Measurements from ENCODE around the gene KIZ.

KIZ gene, protein sequence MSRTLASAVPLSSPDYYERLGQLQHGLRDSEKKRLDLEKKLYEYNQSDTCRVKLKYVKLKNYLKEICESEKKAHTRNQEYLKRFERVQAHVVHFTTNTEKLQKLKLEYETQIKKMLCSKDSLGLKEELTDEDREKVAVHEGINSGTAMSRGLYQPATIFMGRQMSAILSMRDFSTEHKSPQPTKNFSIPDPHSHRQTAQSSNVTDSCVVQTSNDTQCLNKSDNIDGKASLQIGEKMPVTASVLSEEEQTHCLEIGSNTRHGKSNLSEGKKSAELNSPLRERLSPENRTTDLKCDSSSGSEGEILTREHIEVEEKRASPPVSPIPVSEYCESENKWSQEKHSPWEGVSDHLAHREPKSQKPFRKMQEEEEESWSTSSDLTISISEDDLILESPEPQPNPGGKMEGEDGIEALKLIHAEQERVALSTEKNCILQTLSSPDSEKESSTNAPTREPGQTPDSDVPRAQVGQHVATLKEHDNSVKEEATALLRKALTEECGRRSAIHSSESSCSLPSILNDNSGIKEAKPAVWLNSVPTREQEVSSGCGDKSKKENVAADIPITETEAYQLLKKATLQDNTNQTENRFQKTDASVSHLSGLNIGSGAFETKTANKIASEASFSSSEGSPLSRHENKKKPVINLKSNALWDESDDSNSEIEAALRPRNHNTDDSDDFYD

DNA sequence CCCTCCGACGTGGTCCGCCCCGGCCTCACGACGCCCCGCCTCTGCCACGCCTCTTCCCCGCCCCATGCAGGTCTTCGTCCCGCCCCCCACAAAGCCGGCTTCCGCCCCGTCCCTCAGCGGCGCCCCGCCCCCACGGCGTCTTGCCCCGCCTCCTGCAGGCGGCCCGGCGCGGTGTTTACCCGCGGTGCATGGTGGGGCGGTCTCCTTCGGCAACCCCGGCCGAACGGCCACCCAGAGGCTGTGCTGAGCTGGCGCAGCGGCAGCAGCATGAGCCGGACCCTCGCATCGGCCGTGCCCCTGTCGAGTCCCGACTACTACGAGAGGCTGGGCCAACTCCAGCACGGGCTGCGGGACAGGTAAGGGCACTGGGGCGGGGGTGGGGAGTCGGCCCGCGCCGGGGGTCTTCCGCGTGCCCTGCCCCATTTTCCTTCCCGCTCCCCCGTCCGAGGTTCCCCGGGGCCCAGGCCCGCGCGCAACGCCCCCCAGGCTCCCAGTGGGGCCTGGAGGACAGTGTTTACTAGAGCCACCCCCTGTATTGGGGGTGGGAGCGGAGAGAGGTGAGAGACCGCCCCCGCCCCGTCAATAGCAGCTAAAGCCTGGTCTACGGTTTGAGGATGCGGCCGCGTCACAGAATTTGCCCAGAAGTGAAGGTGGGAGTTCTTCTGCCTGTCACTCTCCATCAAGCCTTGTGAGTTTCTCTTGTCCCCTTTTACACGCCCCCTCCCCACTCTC, at the start of gene KIZ:
Gene KIZ, plus strand, starts transcription at position 234 of the 732 bp plus-strand sequence. Its CDS starts 34 bp downstream, at position 268.
- H3K4me3 ChIP-seq (ENCODE audit: low read depth, low read length), result peak within 1 kb of the TSS; percentile 66
- TF ChIP-seq, protein P1, sequence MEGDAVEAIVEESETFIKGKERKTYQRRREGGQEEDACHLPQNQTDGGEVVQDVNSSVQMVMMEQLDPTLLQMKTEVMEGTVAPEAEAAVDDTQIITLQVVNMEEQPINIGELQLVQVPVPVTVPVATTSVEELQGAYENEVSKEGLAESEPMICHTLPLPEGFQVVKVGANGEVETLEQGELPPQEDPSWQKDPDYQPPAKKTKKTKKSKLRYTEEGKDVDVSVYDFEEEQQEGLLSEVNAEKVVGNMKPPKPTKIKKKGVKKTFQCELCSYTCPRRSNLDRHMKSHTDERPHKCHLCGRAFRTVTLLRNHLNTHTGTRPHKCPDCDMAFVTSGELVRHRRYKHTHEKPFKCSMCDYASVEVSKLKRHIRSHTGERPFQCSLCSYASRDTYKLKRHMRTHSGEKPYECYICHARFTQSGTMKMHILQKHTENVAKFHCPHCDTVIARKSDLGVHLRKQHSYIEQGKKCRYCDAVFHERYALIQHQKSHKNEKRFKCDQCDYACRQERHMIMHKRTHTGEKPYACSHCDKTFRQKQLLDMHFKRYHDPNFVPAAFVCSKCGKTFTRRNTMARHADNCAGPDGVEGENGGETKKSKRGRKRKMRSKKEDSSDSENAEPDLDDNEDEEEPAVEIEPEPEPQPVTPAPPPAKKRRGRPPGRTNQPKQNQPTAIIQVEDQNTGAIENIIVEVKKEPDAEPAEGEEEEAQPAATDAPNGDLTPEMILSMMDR (IDR thresholded peaks at IDR 0.05; ENCODE audit: borderline replicate concordance, insufficient read depth, low read depth, low read length), result peak; percentile 46

DNA sequence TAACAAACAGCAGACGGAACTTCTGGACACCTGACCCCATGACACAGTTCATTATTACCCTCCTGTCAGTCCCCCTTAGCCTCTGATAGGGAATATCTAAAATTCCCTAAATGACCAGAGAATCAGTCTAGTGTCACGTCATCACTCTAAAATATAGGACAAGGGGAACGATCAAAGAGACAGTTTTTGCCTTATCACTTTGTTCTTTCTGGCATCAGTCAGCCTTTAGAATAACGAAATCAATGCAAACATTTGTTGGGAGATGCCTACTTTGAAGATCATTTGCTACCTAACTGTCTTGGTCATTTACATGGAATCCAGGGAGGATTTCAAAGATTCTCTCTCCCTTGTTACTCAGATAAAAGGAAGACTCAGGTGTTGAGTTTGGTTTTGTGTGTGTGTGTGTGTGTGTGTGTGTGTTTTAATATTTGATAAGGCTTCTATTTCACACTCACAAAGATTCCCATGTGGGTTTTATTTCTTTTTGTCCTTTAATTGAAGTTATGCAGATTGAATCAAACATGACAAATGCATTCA, 48.0 kb upstream of the KIZ start:
- TF ChIP-seq, protein P1 (IDR thresholded peaks at IDR 0.05; ENCODE audit: borderline replicate concordance, insufficient read depth, low read depth, low read length), result no peak

DNA sequence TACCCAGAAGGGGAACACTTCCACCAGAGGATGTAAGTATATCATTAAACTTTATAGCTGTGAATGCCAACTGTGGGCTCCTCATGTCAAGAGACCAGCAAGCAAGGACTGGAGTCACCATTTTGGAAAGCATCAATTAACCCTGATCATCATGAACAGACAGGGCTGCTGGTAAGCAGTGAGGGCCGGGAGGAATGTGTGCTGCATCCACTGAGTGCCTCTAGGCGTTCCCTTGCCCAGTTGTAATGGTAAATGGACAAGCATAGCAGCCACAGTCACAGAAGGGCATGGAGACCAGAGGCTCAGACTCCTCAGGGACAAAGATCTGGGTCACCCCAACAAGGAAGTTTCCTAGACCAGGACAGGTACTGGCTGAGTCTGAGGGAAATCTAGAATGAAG, 43.3 kb upstream of the KIZ start:
- TF ChIP-seq, protein P1 (IDR thresholded peaks at IDR 0.05; ENCODE audit: borderline replicate concordance, insufficient read depth, low read depth, low read length), result no peak

More for the DNA sequence above, 48.0 kb upstream of the KIZ start:
- H3K4me3 ChIP-seq (ENCODE audit: low read depth, low read length), result no peak overlapping the region

DNA sequence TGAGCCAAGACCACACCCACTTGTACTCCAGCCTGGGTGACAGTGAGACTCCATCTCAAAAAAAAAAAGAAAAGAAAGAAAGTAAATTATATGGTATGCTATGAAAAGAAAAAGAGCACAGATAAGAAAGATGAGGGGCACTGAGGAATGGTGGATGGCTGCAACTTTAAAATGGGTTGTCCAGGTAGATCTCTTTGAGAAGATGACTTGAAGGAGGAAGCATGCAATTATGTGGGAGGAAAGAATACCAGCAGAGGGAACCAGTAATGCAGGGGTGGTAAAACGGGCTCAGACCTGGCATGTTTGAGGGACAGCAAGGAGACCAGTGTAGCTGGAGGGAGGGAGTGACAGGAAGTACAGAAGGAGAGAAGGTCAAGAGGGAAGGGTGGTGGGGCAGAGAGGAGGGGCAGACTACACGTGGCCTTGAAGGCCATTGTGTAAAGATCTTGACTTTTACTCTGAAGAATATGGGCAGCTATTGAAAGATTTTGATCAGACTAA, 42.0 kb upstream of the KIZ start:
- TF ChIP-seq, protein P1 (IDR thresholded peaks at IDR 0.05; ENCODE audit: borderline replicate concordance, insufficient read depth, low read depth, low read length), result no peak
- H3K4me3 ChIP-seq (ENCODE audit: low read depth, low read length), result no peak overlapping the region

More for the DNA sequence above, 43.3 kb upstream of the KIZ start:
- no peak overlapping the region for H3K4me3 ChIP-seq (ENCODE audit: low read depth, low read length)

DNA sequence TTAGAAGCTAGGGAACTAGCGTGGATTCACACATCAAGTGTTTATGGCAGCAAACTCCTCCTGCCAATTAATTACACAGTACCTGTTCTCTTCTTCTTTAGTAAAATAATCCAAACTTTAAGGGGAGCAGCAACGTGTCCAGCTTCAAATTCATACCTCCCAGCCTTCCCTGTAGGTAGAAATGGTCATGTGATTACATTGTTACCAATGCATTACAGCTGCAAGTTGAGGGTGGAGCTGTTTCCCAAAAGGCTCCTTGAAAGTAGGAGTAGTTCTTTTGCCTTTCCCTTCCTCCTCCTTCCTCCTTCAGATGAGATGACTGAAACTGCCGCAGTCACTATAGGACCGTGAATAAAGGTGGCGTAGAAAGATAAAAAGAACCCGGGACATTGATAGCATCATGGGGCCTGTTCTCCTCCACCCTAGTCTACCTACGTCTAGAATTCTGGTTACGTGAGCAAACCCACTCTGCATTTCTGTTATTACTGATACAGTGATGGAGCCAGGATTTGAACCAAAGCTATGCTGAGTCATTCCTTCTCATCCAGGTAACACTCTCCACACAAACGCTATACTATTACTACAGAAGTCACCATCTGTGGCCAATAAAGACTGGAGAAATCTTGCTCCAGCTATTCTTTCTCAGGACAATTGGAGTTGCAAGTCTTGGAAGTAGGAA, 37.9 kb upstream of the KIZ start:
- TF ChIP-seq, protein P1 (IDR thresholded peaks at IDR 0.05; ENCODE audit: borderline replicate concordance, insufficient read depth, low read depth, low read length), result no peak
- no peak overlapping the region for H3K4me3 ChIP-seq (ENCODE audit: low read depth, low read length)

DNA sequence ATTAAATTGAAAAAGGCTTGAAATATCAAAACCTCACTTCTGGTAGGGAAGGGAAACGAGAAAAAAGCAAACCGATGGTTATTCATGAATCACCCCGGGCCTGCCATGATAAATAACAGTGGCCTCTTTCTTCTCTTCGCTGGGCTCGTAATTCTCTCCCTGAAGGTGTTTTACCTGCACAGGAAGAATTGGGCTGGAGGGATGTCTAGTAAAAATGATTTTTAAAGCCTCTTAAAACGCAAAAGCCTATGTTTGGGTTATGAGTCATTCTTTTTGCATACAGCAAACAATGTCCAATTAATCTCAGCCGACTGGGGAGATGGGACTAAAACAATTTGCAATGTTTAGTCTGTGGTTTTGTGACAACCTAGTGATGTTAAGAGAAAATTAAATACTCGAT, 36.5 kb upstream of the KIZ start:
- no peak overlapping the region for H3K4me3 ChIP-seq (ENCODE audit: low read depth, low read length)
- TF ChIP-seq, protein P1 (IDR thresholded peaks at IDR 0.05; ENCODE audit: borderline replicate concordance, insufficient read depth, low read depth, low read length), result no peak

All from GM12875 (cell line).